Stomach (tissue), 9 donors: Measurements from ENCODE around the gene NPY5R. TPM values are rescaled to one million over a fixed set of nuclear protein-coding genes. Genes with fewer than 3 reads are reported as not detected.

Experiments used
- DNase-seq, 2 donors: peaks; one replicate each; pipeline versions ENCODE4 v3.0.0 to v3.0.0-alpha.2; 2013 to 2019
- H3K27ac ChIP-seq, 5 donors: fragments of 200-600 bp in 4 of 5; sonication (generic) in 4 of 5; one replicate each; pipeline ENCODE4 v1.5.1; 2013 to 2019; ENCODE audit warnings: mild to moderate bottlenecking in 1 of 5, moderate library complexity in 1 of 5
- H3K27me3 ChIP-seq, 3 donors: fragments of 200-600 bp; sonication (generic); one replicate each; pipeline ENCODE4 v1.5.1; 2017 to 2019; ENCODE audit warnings: mixed run types in 1 of 3
- H3K36me3 ChIP-seq, 4 donors: fragments of 200-600 bp; sonication (generic); 1 replicate in 3 of 4; 2 replicates in 1 of 4; pipeline ENCODE4 v1.5.1; 2016 to 2019
- H3K4me1 ChIP-seq, 4 donors: fragments of 200-600 bp; sonication (generic); one replicate each; pipeline ENCODE4 v1.5.1; 2016 to 2019
- H3K4me3 ChIP-seq, 4 donors: fragments of 200-600 bp; sonication (generic) in 3 of 4; one replicate each; pipeline ENCODE4 v1.5.1; 2016 to 2019; ENCODE audit warnings: mild to moderate bottlenecking in 1 of 4
- H3K9me3 ChIP-seq, 4 donors: fragments of 200-600 bp; sonication (generic); one replicate each; pipeline ENCODE4 v1.5.1; 2016 to 2019
- CTCF ChIP-seq, 7 experiments: fragments of 450-650 bp in 4 of 7; fragments of 200-600 bp in 3 of 7; sonication (generic) in 3 of 7; IDR thresholded peaks; one replicate each; pipeline ENCODE4 v1.5.1; 2016 to 2019; ENCODE audit warnings: antibody characterized with exemption in 7 of 7, control low read depth in 2 of 7, mild to moderate bottlenecking in 1 of 7
- EP300 ChIP-seq: sonication (generic); formaldehyde crosslinking; IDR thresholded peaks from one replicate; pipeline ENCODE4 v1.6.1; 2017; ENCODE audit warnings: antibody characterized with exemption
- POLR2A ChIP-seq, 4 donors: fragments of 450-650 bp; IDR thresholded peaks; one replicate each; pipeline ENCODE4 v1.6.1; 2016; ENCODE audit warnings: antibody characterized with exemption in 4 of 4, control low read depth in 2 of 4, mild to moderate bottlenecking in 1 of 4, moderate library complexity in 1 of 4
- POLR2AphosphoS5 ChIP-seq, 3 donors: sonication (generic); formaldehyde crosslinking; IDR thresholded peaks; one replicate each; pipeline ENCODE4 v1.6.1; 2016; ENCODE audit warnings: antibody characterized with exemption in 3 of 3
- WGBS, 5 donors: extraction: QIAGEN DNeasy Blood & Tissue Kit in 3 of 5; methylation state at CpG; one replicate each; pipeline versions ENCODE4 v1.1.5 to v1.1.7; 2013 to 2018; 5-methylcytosine and 5-hydroxymethylcytosine counted together
- intact Hi-C: fragments of 100-400 bp; cut with DNase I; formaldehyde crosslinking; loops from one replicate; pipeline ENCODE4 v1.15.1; 2023; ENCODE audit warnings: low total_unique reads
- polyA plus RNA-seq, 3 donors: library from polyadenylated mRNA; stranded (reverse); fragments of 200-250 nt; gene quantifications; one replicate each; pipeline ENCODE4 v1.2.3, GENCODE V29; 2013
- total RNA-seq, 5 donors: library from RNA; depleted of rRNA; stranded (reverse); fragments of >200 nt; gene quantifications; one replicate each; pipeline versions ENCODE4 v1.1.0 to v1.2.3, GENCODE V29; 2014 to 2016
- donor health status: healthy with polysubstance abuse.
- donor health status: Bipolar disorder and iron deficiency.
- donor health status: healthy.

Gene NPY5R
- total and polyA plus RNA-seq, 8 donors = 0.55 TPM; not detected in 7

- no peaks in the 10 kb centered on the region for H3K36me3 ChIP-seq
- no peaks in the 10 kb centered on the region for H3K9me3 ChIP-seq
- peaks cover 0 to 5% (median 0%) of the 10 kb centered on the region in 3 donors for H3K27me3 ChIP-seq
- H3K4me1 ChIP-seq = no peaks in the 10 kb centered on the region
- TF ChIP-seq POLR2AphosphoS5 (IDR thresholded peaks at IDR 0.05) = no peak
- TF ChIP-seq EP300 = no peak
- no peak for TF ChIP-seq POLR2A (IDR thresholded peaks at IDR 0.05)
- TF ChIP-seq CTCF (IDR thresholded peaks at IDR 0.05) = no peak
- WGBS, 5 donors = 61 to 74% (median 69%) methylated on average over 3 of the region's 3 CpGs
- H3K27ac ChIP-seq = no peak overlapping the region
- DNase-seq = no peak
- intact Hi-C loops = no loop called here
- no peak overlapping the region for H3K4me3 ChIP-seq
Measured at GRCh38 chr4:163353054-163353453, 9.4 kb downstream of the NPY5R start.

GRCh38 chr4:163356104-163356503, 12.4 kb downstream of the NPY5R start:
- Histone ChIP-seq H3K9me3 (no peaks in the 10 kb centered on the region), H3K4me1 (no peaks in the 10 kb centered on the region), H3K27me3 (no peaks in the 10 kb centered on the region), H3K36me3 (no peaks in the 10 kb centered on the region), H3K27ac (no peak overlapping the region), H3K4me3 (no peak overlapping the region)
- WGBS, 5 donors = 82 to 92% (median 88%) methylated on average over 1 of the region's 1 CpG
- DNase-seq = no peak
- TF ChIP-seq EP300 (no peak), POLR2A (IDR thresholded peaks at IDR 0.05) (no peak), POLR2AphosphoS5 (IDR thresholded peaks at IDR 0.05) (no peak), CTCF (IDR thresholded peaks at IDR 0.05) (no peak)
- intact Hi-C loops = no loop called here

- Histone ChIP-seq H3K9me3 (no peaks in the 10 kb centered on the region), H3K27me3 (no peaks in the 10 kb centered on the region), H3K27ac (no peak overlapping the region), H3K4me3 (no peak overlapping the region), H3K4me1 (no peaks in the 10 kb centered on the region), H3K36me3 (no peaks in the 10 kb centered on the region)
- intact Hi-C loops = no loop called here
- DNase-seq = no peak
- WGBS, 5 donors = 35 to 68% (median 60%) methylated on average over 3 of the region's 3 CpGs
- TF ChIP-seq EP300 = no peak
- no peak for TF ChIP-seq CTCF (IDR thresholded peaks at IDR 0.05)
- TF ChIP-seq POLR2A (IDR thresholded peaks at IDR 0.05) = no peak
- TF ChIP-seq POLR2AphosphoS5 (IDR thresholded peaks at IDR 0.05) = no peak
Measured at GRCh38 chr4:163367651-163368050, 24.0 kb downstream of the NPY5R start.

GRCh38 chr4:163372029-163372428, 28.3 kb downstream of the NPY5R start:
- no peaks in the 10 kb centered on the region for H3K27me3 ChIP-seq
- no peaks in the 10 kb centered on the region for H3K9me3 ChIP-seq
- intact Hi-C loops = no loop called here
- WGBS, 5 donors = 79 to 89% (median 84%) methylated on average over 5 of the region's 5 CpGs
- DNase-seq = no peak
- no peak overlapping the region for H3K27ac ChIP-seq
- no peaks in the 10 kb centered on the region for H3K4me1 ChIP-seq
- no peaks in the 10 kb centered on the region for H3K36me3 ChIP-seq
- no peak for TF ChIP-seq EP300
- no peak for TF ChIP-seq POLR2AphosphoS5 (IDR thresholded peaks at IDR 0.05)
- no peak for TF ChIP-seq CTCF (IDR thresholded peaks at IDR 0.05)
- TF ChIP-seq POLR2A (IDR thresholded peaks at IDR 0.05) = no peak
- H3K4me3 ChIP-seq = no peak overlapping the region
